HepG2 (cell line): Measurements from ENCODE around the gene ZCCHC8. TPM values are rescaled to one million over a fixed set of nuclear protein-coding genes. Genes with fewer than 3 reads are reported as not detected.

Experiments
- ATF7-NPFF ChIP-seq: sonication (generic); formaldehyde crosslinking; IDR thresholded peaks from 2 replicates; pipeline ENCODE4 v1.8.1; 2023; ENCODE audit warnings: mild to moderate bottlenecking, low read depth, missing genetic modification reagents, moderate library complexity
- BHLHE40 ChIP-seq: IDR thresholded peaks from 2 replicates; pipeline ENCODE4 v1.6.1; 2011; ENCODE audit warnings: low read length, improper control_type of control experiment
- GMEB2 ChIP-seq: IDR thresholded peaks from 2 replicates; pipeline ENCODE4 v1.6.1; 2016; ENCODE audit warnings: missing biosample characterization, missing genetic modification reagents, low read depth
- HBP1 ChIP-seq: IDR thresholded peaks from 2 replicates; pipeline ENCODE4 v1.6.1; 2016; ENCODE audit warnings: low read depth, control low read depth
- MAF1 ChIP-seq: sonication (generic); formaldehyde crosslinking; IDR thresholded peaks from 2 replicates; pipeline ENCODE4 v1.5.0; 2020; ENCODE audit warnings: missing genetic modification reagents, borderline replicate concordance
- MAZ ChIP-seq, 2 experiments: sonication (generic) in 1 of 2; formaldehyde crosslinking in 1 of 2; IDR thresholded peaks; 2 replicates each; pipeline versions ENCODE4 v1.5.0 to v1.6.1; 2012 to 2020; ENCODE audit warnings: low read depth in 2 of 2, mild to moderate bottlenecking in 2 of 2, borderline replicate concordance in 1 of 2, improper control_type of control experiment in 1 of 2, low read length in 1 of 2, missing genetic modification reagents in 1 of 2, moderate library complexity in 1 of 2
- MTF2 ChIP-seq: sonication (generic); formaldehyde crosslinking; IDR thresholded peaks from 2 replicates; pipeline ENCODE4 v1.5.0; 2020; ENCODE audit warnings: missing genetic modification reagents, borderline replicate concordance
- NONO ChIP-seq, 2 experiments: fragments of 450-650 bp in 1 of 2; sonication (generic) in 1 of 2; formaldehyde crosslinking in 1 of 2; IDR thresholded peaks in 1 of 2; conservative IDR thresholded peaks in 1 of 2; 2 replicates each; pipeline versions ENCODE4 v1.6.1 to v1.8.0; 2017 to 2022; ENCODE audit warnings: mild to moderate bottlenecking in 1 of 2, missing genetic modification reagents in 1 of 2, moderate library complexity in 1 of 2
- PBX3 ChIP-seq: sonication (generic); formaldehyde crosslinking; IDR thresholded peaks from 2 replicates; pipeline ENCODE4 v1.8.1; 2023; ENCODE audit warnings: missing genetic modification reagents, inconsistent platforms, borderline replicate concordance
- PPARG ChIP-seq: conservative IDR thresholded peaks from 2 replicates; pipeline ENCODE4 v1.6.1; 2016; ENCODE audit warnings: missing biosample characterization, missing genetic modification reagents
- PRDM10 ChIP-seq: sonication (generic); formaldehyde crosslinking; IDR thresholded peaks from 2 replicates; pipeline ENCODE4 v1.4.0; 2020; ENCODE audit warnings: low read depth, missing genetic modification reagents
- TRIM24 ChIP-seq: sonication (generic); formaldehyde crosslinking; IDR thresholded peaks from 2 replicates; pipeline ENCODE4 v1.8.0; 2022; ENCODE audit warnings: mild to moderate bottlenecking, missing genetic modification reagents
- ZFYVE20 ChIP-seq: sonication (generic); formaldehyde crosslinking; IDR thresholded peaks from 2 replicates; pipeline ENCODE4 v1.8.0; 2023; ENCODE audit warnings: low read depth, mild to moderate bottlenecking, moderate library complexity, missing genetic modification reagents, borderline replicate concordance
- ZNF180 ChIP-seq: sonication (generic); formaldehyde crosslinking; IDR thresholded peaks from 2 replicates; pipeline ENCODE4 v1.4.0; 2020; ENCODE audit warnings: low read depth, missing genetic modification reagents, borderline replicate concordance
- ZNF383 ChIP-seq: sonication (generic); formaldehyde crosslinking; IDR thresholded peaks from 2 replicates; pipeline ENCODE4 v1.4.0; 2020; ENCODE audit warnings: missing genetic modification reagents, mild to moderate bottlenecking, borderline replicate concordance
- ZNF550 ChIP-seq: sonication (generic); formaldehyde crosslinking; IDR thresholded peaks from 2 replicates; pipeline ENCODE4 v1.4.0; 2020; ENCODE audit warnings: mild to moderate bottlenecking, missing genetic modification reagents, borderline replicate concordance
- ZNF563 ChIP-seq: sonication (generic); formaldehyde crosslinking; IDR thresholded peaks from 2 replicates; pipeline ENCODE4 v1.8.0; 2022; ENCODE audit warnings: mild to moderate bottlenecking, moderate library complexity, missing genetic modification reagents
- ZNF768 ChIP-seq: sonication (generic); formaldehyde crosslinking; IDR thresholded peaks from 2 replicates; pipeline ENCODE4 v1.4.0; 2020; ENCODE audit warnings: missing genetic modification reagents
- polyA plus RNA-seq, 8 experiments: library from polyadenylated mRNA; depleted of rRNA in 3 of 8; stranded (reverse) in 7 of 8; unstranded in 1 of 8; fragments of >200 nt; fragmentation: Illumina TruSeq in 4 of 8; extraction: Trizol in 4 of 8; gene quantifications; 2 replicates each; pipeline versions ENCODE4 v1.2.1 to v1.2.3, GENCODE V29; 2011 to 2016; ENCODE audit warnings: low read depth in 4 of 8, missing spikeins in 1 of 8, mixed read lengths in 1 of 8; ENCODE audit not compliant: insufficient read depth in 1 of 8
- total RNA-seq, 5 experiments: library from RNA; depleted of rRNA; stranded (reverse); fragments of >200 nt; fragmentation: Illumina TruSeq; extraction: Trizol; gene quantifications; 2 replicates each; pipeline ENCODE4 v1.2.3, GENCODE V29; 2016; ENCODE audit warnings: low read depth in 1 of 5
- TF ChIP-seq, protein P1 (sequence below): sonication (generic); formaldehyde crosslinking; IDR thresholded peaks from 2 replicates; pipeline ENCODE4 v1.8.1; 2023; ENCODE audit warnings: mild to moderate bottlenecking, missing genetic modification reagents

ZCCHC8 gene
- total and polyA plus RNA-seq, 2 of the 13 experiments (the other 11 are each of a cell fraction or from before 2014, with no cell fraction given), result 18.6 to 20.9 TPM

DNA sequence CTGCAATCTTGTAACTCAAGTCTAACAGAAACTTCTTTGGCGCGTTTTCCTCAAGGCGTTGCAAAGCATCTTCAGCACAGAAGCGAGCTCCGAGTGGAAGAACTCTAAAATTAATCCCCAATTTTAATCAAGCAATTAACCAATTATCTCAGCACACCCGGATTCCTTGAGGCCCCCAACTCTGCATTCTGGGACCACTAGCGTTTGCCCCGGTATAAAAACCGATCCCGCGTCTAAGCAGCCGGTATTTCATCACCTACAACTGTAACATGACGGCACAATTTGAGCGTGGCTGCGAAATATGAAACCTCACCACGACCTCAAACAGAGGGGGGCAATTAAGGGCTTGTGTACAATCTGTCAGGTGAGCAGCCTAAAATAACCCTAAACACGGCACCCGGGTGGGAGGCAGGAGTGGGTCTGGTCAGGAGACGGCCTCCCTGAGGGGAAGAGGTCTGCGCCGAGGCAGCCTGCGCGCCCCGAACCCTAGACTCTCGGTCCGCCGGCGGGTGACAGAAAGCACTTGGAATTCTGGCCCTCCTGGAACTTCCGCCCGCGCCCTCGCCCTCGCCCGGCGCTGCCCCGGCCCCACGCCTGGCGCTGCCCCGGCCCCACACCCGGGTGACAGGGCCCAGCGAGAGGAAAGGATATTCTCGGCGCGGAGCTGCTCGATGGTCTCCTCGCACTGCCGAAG lies 594 bp downstream of the ZCCHC8 start (continued):
- TF ChIP-seq GMEB2 (CRISPR knock-in tag) (no peak), MAZ (IDR thresholded peaks at IDR 0.05; ENCODE audit: borderline replicate concordance, low read depth, low read length) (no peak), MAZ (CRISPR knock-in tag; IDR thresholded peaks at IDR 0.05; ENCODE audit: low read depth) (peak; percentile 40; the same call in 1 of the 2 replicates), PPARG (CRISPR knock-in tag) (no peak), PBX3 (no peak), ZNF550 (CRISPR knock-in tag) (no peak), ZFYVE20 (CRISPR knock-in tag) (no peak), TRIM24 (CRISPR knock-in tag) (no peak), HBP1 (CRISPR knock-in tag) (no peak), MTF2 (no peak), NONO (IDR thresholded peaks at IDR 0.05) (no peak), NONO (CRISPR knock-in tag; conservative IDR thresholded peaks at IDR 0.05) (no peak; the same call in 1 of the 2 replicates), MAF1 (no peak), ZNF383 (CRISPR knock-in tag) (no peak; the same call in 1 of the 2 replicates), BHLHE40 (no peak), PRDM10 (no peak), ATF7-NPFF (CRISPR knock-in tag) (no peak), ZNF768 (CRISPR knock-in tag) (0 out of 2 replicates have a peak, but pooled peaks have one; percentile 40), ZNF180 (CRISPR knock-in tag) (no peak), ZNF563 (CRISPR knock-in tag) (no peak; the same call in 1 of the 2 replicates)
- TF ChIP-seq, protein P1, sequence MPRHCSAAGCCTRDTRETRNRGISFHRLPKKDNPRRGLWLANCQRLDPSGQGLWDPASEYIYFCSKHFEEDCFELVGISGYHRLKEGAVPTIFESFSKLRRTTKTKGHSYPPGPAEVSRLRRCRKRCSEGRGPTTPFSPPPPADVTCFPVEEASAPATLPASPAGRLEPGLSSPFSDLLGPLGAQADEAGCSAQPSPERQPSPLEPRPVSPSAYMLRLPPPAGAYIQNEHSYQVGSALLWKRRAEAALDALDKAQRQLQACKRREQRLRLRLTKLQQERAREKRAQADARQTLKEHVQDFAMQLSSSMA (CRISPR knock-in tag), result no peak
